Endothelial cell of umbilical vein (primary cell): ENCODE results near the gene CHRM2. TPM values are rescaled to one million over a fixed set of nuclear protein-coding genes. Genes with fewer than 3 reads are reported as not detected.

Experiments
- BruUV-seq: library from RNA; stranded (reverse); fragments of 400-500 nt; replicated peaks from 2 replicates; lab custom pipeline; 2021; lab: Mats Ljungman, UMichigan
- CTCF ChIA-PET: fragments of 300-600, 350-600 bp; sonication (Branson Sonifier 250); formaldehyde crosslinking; loops from one replicate; lab custom pipeline; 2021; ENCODE audit warnings: antibody characterized with exemption, inconsistent platforms; lab: Charles Lee
- POLR2A ChIA-PET: fragments of 300-600, 350-600 bp; sonication (Branson Sonifier 250); formaldehyde crosslinking; loops from one replicate; lab custom pipeline; 2021; ENCODE audit warnings: antibody characterized with exemption, inconsistent platforms; lab: Charles Lee
- DNase-seq: peaks from one replicate; pipeline ENCODE4 v3.0.0-alpha.2; 2011; ENCODE audit warnings: low read depth, low spot score
- FAIRE-seq: peaks from 2 replicates; lab custom pipeline; 2011; peaks lifted over from hg19 to GRCh38; lab: Jason Lieb, UNC
- H2AFZ ChIP-seq: 2 replicates; pipeline ENCODE4 v1.6.0; 2012; ENCODE audit warnings: low read depth, low read length, control low read depth, inconsistent platforms
- H3K27ac ChIP-seq: 2 replicates; pipeline ENCODE4 v1.5.1; 2011; ENCODE audit warnings: low read depth, mild to moderate bottlenecking, control low read depth, low read length, moderate library complexity; ENCODE audit not compliant: insufficient read depth
- H3K27me3 ChIP-seq, 2 experiments: 2 replicates each; pipeline versions ENCODE4 v1.6.0 to v1.6.1; 2011; ENCODE audit warnings: low read length in 2 of 2, mixed read lengths in 1 of 2; ENCODE audit not compliant: control insufficient read depth in 2 of 2, insufficient read depth in 2 of 2
- H3K36me3 ChIP-seq, 2 experiments: 2 replicates in 1 of 2; 3 replicates in 1 of 2; pipeline ENCODE4 v1.5.1; 2011; ENCODE audit warnings: low read length in 2 of 2, mild to moderate bottlenecking in 1 of 2, moderate library complexity in 1 of 2; ENCODE audit not compliant: control insufficient read depth in 2 of 2, insufficient read depth in 2 of 2; ENCODE audit errors: extremely low read depth in 1 of 2
- H3K4me1 ChIP-seq: 3 replicates; pipeline ENCODE4 v1.5.1; 2011; ENCODE audit warnings: mild to moderate bottlenecking, low read length; ENCODE audit not compliant: control insufficient read depth, insufficient read depth; ENCODE audit errors: extremely low read depth
- H3K4me2 ChIP-seq: 2 replicates; pipeline ENCODE4 v1.6.1; 2011; ENCODE audit warnings: low read length, control low read depth, mixed read lengths; ENCODE audit not compliant: insufficient read depth
- H3K4me3 ChIP-seq, 3 experiments: fragments of 200-600 bp in 1 of 3; sonication (generic), shearing (Covaris generic) in 1 of 3; replicated peaks in 1 of 3; 2 replicates each; pipeline ENCODE4 v1.5.1; 2011 to 2016; ENCODE audit warnings: control low read depth in 3 of 3, low read length in 3 of 3, mild to moderate bottlenecking in 2 of 3, inconsistent platforms in 1 of 3, low read depth in 1 of 3, moderate library complexity in 1 of 3; ENCODE audit not compliant: insufficient read depth in 1 of 3
- H3K79me2 ChIP-seq: 2 replicates; pipeline ENCODE4 v1.6.0; 2012; ENCODE audit warnings: low read length, inconsistent platforms; ENCODE audit not compliant: control insufficient read depth, insufficient read depth
- H3K9ac ChIP-seq: replicated peaks from 2 replicates; pipeline ENCODE3; 2011; ENCODE audit warnings: low read length, control low read depth; ENCODE audit not compliant: insufficient read depth; ENCODE audit errors: extremely low read depth
- H3K9me1 ChIP-seq: replicated peaks from 3 replicates; pipeline ENCODE4 v1.6.0; 2011; ENCODE audit warnings: mild to moderate bottlenecking, low read length; ENCODE audit not compliant: control insufficient read depth, insufficient read depth; ENCODE audit errors: extremely low read depth
- H3K9me3 ChIP-seq: replicated peaks from 2 replicates; pipeline ENCODE4 v1.5.1; 2012; ENCODE audit warnings: low read length, inconsistent platforms; ENCODE audit not compliant: control insufficient read depth, insufficient read depth
- H4K20me1 ChIP-seq: replicated peaks from 2 replicates; pipeline ENCODE3; 2011; ENCODE audit warnings: mild to moderate bottlenecking, low read length; ENCODE audit not compliant: control insufficient read depth, insufficient read depth; ENCODE audit errors: extremely low read depth
- EZH2 ChIP-seq: IDR thresholded peaks from 2 replicates; pipeline ENCODE4 v1.6.1; 2012; ENCODE audit warnings: borderline replicate concordance, low read depth, mild to moderate bottlenecking, moderate library complexity, low read length, inconsistent platforms; ENCODE audit not compliant: severe bottlenecking
- FOS ChIP-seq: IDR thresholded peaks from 2 replicates; pipeline ENCODE4 v1.6.1; 2011; ENCODE audit warnings: mild to moderate bottlenecking, low read length, moderate library complexity, borderline replicate concordance; ENCODE audit not compliant: insufficient read depth
- GATA2 ChIP-seq: IDR thresholded peaks from 2 replicates; pipeline ENCODE4 v1.7.0; 2011; ENCODE audit warnings: low read depth, mild to moderate bottlenecking, moderate library complexity, mixed read lengths, low read length; ENCODE audit not compliant: insufficient read length, insufficient read depth
- JUN ChIP-seq: IDR thresholded peaks from 2 replicates; pipeline ENCODE4 v1.6.1; 2011; ENCODE audit warnings: borderline replicate concordance, low read depth; ENCODE audit not compliant: insufficient read length, insufficient read depth
- POLR2AphosphoS5 ChIP-seq: IDR thresholded peaks from 2 replicates; pipeline ENCODE4 v1.6.1; 2012; ENCODE audit warnings: low read depth, mild to moderate bottlenecking, control low read depth, low read length, moderate library complexity; ENCODE audit not compliant: insufficient read depth
- dilution Hi-C: fragments of 300-500 bp; cut with MboI; formaldehyde crosslinking; loops from one replicate; pipeline ENCODE4 v1.15.0; 2019; ENCODE audit warnings: low sequenced_read_pairs; ENCODE audit not compliant: extremely low pct_ligation_motif_present
- intact Hi-C: fragments of 100-400 bp; cut with micrococcal nuclease; formaldehyde crosslinking; loops from one replicate; pipeline ENCODE4 v1.10.0; 2022
- polyA plus RNA-seq, 4 experiments: library from polyadenylated mRNA; depleted of rRNA in 3 of 4; stranded (reverse) in 3 of 4; unstranded in 1 of 4; fragments of >200 nt; gene quantifications; 2 replicates each; pipeline versions ENCODE4 v1.2.1 to v1.2.3, GENCODE V29; 2011 to 2012; ENCODE audit warnings: missing spikeins in 1 of 4
- total RNA-seq: library from RNA; stranded (reverse); gene quantifications from 2 replicates; pipeline ENCODE4 v1.2.3, GENCODE V29; 2021
- TF ChIP-seq, protein P1 (sequence below): IDR thresholded peaks from 2 replicates; pipeline ENCODE4 v1.6.1; 2011; ENCODE audit not compliant: insufficient read depth, insufficient read length
- TF ChIP-seq, protein P2 (sequence below), 2 donors: IDR thresholded peaks; 1 replicate in 1 of 2; 2 replicates in 1 of 2; pipeline ENCODE4 v1.5.1; 2011; ENCODE audit warnings: low read length in 2 of 2, mild to moderate bottlenecking in 2 of 2, moderate library complexity in 2 of 2, control low read depth in 1 of 2, inconsistent platforms in 1 of 2, low read depth in 1 of 2; ENCODE audit not compliant: insufficient read depth in 1 of 2; ENCODE audit errors: extremely low read depth in 1 of 2

Gene CHRM2
- total and polyA plus RNA-seq, 2 donors (not counting 3 experiments of a cell fraction or from before 2014, with no cell fraction given): not detected

DNA sequence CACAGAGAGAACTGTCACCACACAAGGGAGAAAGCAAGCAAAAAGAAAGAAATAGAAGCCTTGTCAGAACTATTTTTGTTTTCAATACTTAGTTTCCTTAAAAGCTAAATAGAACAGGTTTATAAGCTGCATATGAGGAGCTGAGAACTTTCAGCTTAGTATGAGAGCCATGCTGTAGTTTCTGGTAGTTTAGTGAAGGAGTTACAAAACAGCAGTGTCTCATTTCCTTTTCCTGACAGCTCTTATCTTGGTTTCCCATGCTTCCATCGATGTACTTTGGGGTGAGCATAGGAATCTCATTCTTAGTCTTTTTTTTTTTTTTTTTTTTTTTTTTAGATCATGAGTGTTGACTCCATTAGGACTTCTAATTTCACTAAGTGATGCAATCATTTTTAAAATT, 8.6 kb upstream of the CHRM2 start:
- Histone ChIP-seq H3K9me1 (no peaks in the 10 kb centered on the region), H3K36me3 (no peaks in the 10 kb centered on the region), H3K9me3 (no peaks in the 10 kb centered on the region), H3K27me3 (peaks cover 6 to 10% of the 10 kb centered on the region in 2 experiments), H2AFZ (no peak overlapping the region), H3K4me2 (peak overlapping the region; percentile 43), H3K4me1 (peaks cover 8% of the 10 kb centered on the region), H3K79me2 (no peaks in the 10 kb centered on the region), H4K20me1 (no peaks in the 10 kb centered on the region), H3K9ac (peak overlapping the region; percentile 32), H3K27ac (peak overlapping the region; percentile 50), H3K4me3 (no peak overlapping the region)
- ChIA-PET CTCF (interaction anchor here (0.6 to 1.7 kb wide), 6 partner anchors 11 to 1445 kb away, joined by 3 to 21 read pairs (median 4); no protein-coding TSS in a partner anchor), POLR2A (no interaction called here)
- dilution Hi-C loops (no loop called here), intact Hi-C loops (loop anchor here (1.0 kb wide), 2 partner anchors 65 to 96 kb away; no protein-coding TSS in a partner anchor)
- FAIRE-seq (peak; percentile 54), DNase-seq (peak; percentile 87)
- no TSS peak for BruUV-seq
- peak; percentile 40 for TF ChIP-seq POLR2AphosphoS5
- TF ChIP-seq GATA2: peak; percentile 86
- TF ChIP-seq, protein P1, sequence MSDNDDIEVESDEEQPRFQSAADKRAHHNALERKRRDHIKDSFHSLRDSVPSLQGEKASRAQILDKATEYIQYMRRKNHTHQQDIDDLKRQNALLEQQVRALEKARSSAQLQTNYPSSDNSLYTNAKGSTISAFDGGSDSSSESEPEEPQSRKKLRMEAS: no peak
- TF ChIP-seq FOS: peak; percentile 55
- TF ChIP-seq, protein P2, sequence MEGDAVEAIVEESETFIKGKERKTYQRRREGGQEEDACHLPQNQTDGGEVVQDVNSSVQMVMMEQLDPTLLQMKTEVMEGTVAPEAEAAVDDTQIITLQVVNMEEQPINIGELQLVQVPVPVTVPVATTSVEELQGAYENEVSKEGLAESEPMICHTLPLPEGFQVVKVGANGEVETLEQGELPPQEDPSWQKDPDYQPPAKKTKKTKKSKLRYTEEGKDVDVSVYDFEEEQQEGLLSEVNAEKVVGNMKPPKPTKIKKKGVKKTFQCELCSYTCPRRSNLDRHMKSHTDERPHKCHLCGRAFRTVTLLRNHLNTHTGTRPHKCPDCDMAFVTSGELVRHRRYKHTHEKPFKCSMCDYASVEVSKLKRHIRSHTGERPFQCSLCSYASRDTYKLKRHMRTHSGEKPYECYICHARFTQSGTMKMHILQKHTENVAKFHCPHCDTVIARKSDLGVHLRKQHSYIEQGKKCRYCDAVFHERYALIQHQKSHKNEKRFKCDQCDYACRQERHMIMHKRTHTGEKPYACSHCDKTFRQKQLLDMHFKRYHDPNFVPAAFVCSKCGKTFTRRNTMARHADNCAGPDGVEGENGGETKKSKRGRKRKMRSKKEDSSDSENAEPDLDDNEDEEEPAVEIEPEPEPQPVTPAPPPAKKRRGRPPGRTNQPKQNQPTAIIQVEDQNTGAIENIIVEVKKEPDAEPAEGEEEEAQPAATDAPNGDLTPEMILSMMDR (IDR thresholded peaks at IDR 0.05; ENCODE audit: extremely low read depth in 1 of 2, insufficient read depth in 1 of 2, low read depth in 1 of 2, low read length in 2 of 2): no peak
- no peak for TF ChIP-seq EZH2
- TF ChIP-seq JUN: peak; percentile 80
